Spleen (tissue), 7 donors: ENCODE results near the gene SNRPN.

Experiments
- POLR2A ChIP-seq, 3 donors: fragments of 450-650 bp; IDR thresholded peaks; one replicate each; pipeline ENCODE4 v1.5.1; 2017; ENCODE audit warnings: antibody characterized with exemption in 3 of 3, mild to moderate bottlenecking in 1 of 3
- POLR2AphosphoS5 ChIP-seq, 3 donors: sonication (generic); formaldehyde crosslinking; IDR thresholded peaks; one replicate each; pipeline ENCODE4 v1.5.1; 2017; ENCODE audit warnings: antibody characterized with exemption in 3 of 3
- TF ChIP-seq, protein P1 (sequence below), 11 experiments: fragments of 200-600 bp in 7 of 11; fragments of 450-650 bp in 4 of 11; sonication (generic) in 4 of 11; IDR thresholded peaks in 8 of 11; conservative IDR thresholded peaks in 3 of 11; 1 replicate in 7 of 11; 2 replicates in 4 of 11; pipeline versions ENCODE4 v1.4.0 to v1.8.0; 2016 to 2021; ENCODE audit warnings: antibody characterized with exemption in 11 of 11, inconsistent platforms in 4 of 11, mild to moderate bottlenecking in 1 of 11
- donor health status: DM: no; HTN: no; CAD: no; lungs with moderate emphysema.
- donor health status: DM: no; HTN: no; CAD: no.
- donor health status: DM: no; HTN: no; CAD: no.

GRCh38 chr15:24971052-24971451 lies 16.3 kb downstream of the SNRPN start:
- no peak for TF ChIP-seq POLR2AphosphoS5 (IDR thresholded peaks at IDR 0.05)
- TF ChIP-seq, protein P1, sequence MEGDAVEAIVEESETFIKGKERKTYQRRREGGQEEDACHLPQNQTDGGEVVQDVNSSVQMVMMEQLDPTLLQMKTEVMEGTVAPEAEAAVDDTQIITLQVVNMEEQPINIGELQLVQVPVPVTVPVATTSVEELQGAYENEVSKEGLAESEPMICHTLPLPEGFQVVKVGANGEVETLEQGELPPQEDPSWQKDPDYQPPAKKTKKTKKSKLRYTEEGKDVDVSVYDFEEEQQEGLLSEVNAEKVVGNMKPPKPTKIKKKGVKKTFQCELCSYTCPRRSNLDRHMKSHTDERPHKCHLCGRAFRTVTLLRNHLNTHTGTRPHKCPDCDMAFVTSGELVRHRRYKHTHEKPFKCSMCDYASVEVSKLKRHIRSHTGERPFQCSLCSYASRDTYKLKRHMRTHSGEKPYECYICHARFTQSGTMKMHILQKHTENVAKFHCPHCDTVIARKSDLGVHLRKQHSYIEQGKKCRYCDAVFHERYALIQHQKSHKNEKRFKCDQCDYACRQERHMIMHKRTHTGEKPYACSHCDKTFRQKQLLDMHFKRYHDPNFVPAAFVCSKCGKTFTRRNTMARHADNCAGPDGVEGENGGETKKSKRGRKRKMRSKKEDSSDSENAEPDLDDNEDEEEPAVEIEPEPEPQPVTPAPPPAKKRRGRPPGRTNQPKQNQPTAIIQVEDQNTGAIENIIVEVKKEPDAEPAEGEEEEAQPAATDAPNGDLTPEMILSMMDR (IDR thresholded peaks at IDR 0.05 in 8 of 11, conservative IDR thresholded peaks at IDR 0.05 in 3 of 11) = no peak
- TF ChIP-seq POLR2A (IDR thresholded peaks at IDR 0.05) = no peak
